ENCODE data around the gene RGL2.

DNA sequence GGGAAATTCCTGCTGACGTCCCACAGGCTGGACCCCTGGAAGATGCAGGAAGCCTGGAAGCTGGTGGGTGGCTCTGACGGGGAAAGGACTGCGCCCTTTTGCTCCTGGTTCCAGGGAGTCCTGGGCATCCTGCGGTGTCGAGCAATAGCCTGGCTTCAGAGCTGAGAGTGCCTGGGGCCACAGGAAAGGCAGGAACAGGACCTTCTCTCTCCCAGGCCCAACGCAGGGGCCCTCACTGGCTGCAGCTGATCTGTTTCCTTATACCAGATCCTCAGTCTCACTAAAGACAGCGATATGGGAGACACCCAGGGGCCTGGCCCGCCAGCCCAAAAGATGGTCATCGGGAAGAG lies 20.4 kb downstream of the RGL2 start:
- TF ChIP-seq POLR2A (IDR thresholded peaks at IDR 0.05) (no peak), CTCF (IDR thresholded peaks at IDR 0.05) (no peak)
